ENCODE measurements around the gene MYH9.
"Not testable (repeated sequence)": the region's sequence is repeated elsewhere in the genome, so short reads cannot be mapped to it uniquely, and the experiment has no call there.

Gene MYH9

DNA sequence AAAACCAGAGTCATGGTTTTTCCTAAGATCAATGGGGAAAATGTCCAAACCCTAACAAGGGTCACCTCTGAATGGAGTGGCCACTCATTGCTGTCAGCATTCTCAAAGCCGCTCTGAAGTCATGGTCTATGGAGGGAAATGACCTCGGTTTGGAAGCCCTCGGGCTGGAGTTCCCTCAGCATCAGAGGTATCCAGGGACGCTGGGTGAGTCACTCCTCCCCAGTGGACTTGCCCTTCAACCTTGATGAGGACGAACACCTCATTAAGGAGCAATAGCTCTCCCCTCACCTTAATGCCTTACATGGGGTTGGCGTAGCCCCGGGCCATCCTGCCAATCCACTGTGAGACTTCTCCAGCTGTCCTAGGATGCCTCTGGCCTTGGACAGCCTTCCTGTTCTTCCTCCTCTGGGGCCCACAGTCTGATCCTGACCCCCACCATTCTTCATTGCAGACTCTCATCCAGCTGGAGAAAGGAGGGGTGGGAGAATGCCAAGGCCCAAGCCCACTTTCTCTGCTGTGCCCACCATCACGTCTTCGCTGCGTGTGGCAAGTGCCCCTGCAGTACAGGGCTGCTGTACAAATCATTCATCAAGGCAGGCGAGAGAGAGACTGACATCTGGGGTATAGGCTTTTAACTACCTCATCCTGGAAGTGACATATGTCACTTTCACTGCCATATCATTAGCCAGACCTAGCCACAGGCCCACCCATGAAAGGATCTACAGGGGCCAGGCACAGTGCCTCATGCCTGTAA, 25.4 kb upstream of the MYH9 start:
- no peak for DNase-seq (ENCODE audit: low spot score)

DNA sequence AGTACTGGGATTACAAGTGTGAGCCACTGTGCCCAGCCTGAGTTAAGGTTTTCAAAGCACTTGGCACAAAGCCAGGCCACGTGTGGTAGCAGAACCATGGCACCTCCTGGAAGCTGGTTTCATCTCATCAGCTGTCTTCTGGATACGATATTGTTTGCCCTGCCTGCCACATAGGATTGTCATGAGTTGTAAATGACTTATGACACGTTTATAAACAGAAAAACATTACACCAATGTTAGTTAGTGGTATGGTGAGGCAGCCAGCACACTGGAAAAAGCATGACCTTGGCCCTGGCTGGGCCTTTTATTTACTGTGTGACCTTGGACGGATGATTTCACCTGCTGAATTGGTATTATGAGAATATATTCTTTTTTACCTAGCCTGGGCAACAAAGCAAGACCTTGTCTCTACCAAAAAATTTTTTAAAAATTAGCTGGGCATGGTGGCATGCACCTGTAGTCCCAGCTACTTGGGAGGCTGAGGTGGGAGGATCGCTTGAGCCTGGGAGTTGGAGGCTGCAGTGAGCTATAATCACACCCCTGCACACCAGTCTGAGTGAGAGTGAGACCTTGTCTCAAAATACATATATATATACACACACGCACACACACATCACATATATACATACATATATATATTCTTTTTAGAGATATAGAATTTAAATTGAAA, 24.0 kb upstream of the MYH9 start:
- DNase-seq (ENCODE audit: low spot score): no peak

DNA sequence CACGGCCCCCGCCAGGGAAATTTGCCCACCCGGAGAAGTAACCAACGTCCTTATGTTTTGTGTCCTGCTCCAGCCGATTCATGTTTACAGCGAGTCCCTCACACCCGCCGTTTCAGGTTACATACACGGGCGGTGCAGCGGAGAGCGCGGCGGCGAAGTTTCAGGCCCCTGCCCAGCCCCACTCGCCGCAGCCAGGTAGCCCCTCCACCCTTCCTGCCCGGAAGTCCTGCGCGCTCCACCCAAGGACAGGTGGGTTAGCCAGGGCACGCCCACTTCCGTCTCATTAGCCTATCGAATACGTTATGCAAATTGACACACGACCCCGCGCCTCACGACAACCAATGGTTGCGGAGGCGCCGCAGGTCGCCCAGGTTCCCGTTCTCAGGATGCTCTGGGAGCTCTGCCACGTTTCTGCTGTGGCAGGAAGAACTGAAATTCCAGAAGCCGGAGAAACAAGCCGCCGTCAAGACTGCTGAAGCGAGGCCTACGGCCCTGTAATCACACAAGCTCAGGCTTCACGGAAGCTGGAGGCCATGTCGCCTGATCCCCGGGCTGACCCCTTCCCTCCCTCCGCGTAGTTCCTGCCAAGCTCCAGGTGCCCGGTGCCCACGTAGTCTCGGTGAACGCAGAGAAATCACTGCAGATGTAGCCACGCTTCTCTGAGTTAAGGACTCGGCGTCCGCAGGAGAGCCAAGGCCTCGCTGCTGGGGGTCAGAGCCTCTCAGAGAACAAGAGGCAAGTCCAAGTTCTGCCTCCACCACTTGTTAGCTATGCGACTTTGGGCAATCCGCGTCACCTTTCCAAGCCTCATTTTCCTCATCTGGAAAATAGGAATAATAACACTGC, 22.4 kb upstream of the MYH9 start:
- DNase-seq (ENCODE audit: low spot score): peak; percentile 100

DNA sequence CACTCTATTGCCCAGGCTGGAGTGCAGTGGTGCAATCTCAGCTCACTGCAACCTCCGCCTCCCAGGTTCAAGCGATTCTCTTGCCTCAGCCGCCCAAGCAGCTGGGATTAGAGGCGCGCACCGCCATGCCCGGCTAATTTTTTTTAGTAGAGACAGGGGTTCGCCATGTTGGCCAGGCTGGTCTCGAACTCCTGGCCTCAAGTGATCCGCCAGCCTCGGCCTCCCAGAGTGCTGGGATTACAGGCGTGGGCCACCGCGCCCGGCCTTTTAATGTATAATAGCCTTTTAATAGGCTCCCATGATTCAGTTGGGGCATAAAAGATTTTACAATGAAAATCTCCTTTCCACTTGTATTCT, 21.8 kb upstream of the MYH9 start:
- DNase-seq (ENCODE audit: low spot score): not testable (repeated sequence)

DNA sequence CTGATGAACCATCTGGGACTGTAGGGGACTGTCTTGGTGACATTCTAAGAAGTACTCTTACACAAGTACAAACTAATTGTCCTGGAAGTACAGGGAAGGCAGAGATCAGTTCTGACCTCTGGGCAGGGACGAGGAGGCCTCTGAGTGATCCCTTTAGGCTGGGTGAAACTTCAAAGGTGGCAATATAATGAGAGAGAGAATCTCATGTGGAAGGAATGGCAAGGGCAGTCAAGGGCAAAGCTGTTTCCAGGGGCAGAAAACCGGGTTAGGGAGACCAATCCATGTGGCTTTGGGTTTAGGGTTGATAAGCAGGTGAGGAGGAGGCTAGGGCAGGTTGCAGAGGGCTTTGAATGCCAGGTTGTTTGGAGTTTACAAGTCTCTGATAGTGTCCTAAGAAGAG, 21.3 kb upstream of the MYH9 start:
- peak; percentile 55 for DNase-seq (ENCODE audit: low spot score)

DNA sequence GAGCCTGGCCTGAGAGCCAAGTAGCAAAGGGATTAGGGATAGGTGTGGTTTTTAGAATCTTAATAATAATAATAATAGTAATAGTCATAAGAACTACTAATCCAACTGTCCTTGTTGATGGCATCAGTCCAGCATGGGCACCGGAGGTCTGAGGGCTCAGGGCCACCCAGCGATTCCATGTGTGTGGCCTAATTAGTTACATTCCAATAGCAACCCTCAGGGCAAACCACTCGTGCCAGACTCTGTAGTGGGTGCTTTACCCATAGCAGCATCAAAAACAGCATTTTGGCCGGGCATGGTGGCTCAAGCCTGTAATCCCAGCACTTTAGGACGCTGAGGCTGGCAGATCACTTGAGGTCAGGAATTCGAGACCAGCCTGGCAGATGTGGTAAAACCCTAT, 19.0 kb upstream of the MYH9 start:
- DNase-seq (ENCODE audit: low spot score): no peak

DNA sequence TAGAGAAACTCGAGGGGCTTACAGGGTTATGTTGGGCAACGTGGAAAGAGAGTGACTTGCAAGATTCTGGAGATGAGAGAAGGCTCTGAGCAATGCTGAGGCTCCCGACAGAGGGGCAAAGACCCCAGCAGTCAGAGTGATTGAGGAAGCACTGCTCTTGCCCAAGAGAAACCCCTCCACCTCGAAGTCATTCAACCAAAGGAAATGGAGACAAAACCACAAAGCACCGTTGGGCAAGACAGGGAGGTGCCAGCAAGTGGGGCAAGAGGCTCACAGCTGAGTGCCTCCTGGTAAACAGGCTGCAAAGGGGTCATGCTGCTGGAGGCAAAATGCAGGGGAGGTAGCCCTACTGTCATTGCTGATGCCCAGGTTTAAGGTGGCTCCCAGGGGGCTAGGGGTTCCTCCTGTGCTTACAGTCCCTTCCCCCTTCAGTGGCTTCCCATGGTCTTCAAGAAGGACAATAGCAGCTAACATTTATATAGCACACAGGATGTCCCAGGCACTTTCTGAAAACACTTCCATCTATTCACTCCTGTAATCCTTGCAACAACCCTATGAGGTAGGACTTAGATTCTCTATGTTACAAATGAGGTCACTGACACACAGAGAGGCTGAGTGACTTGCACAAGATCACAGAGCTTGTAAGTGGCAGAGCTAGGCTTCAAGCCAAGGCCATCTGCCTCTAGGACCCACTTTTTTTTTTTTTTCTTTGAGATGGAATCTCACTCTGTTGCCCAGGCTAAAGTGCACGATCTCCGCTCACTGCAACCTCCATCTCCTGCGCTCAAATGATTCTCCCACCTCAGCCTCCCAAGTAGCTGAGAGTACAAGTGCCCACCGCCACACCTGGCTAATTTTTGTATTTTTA, 18.1 kb upstream of the MYH9 start:
- no peak for DNase-seq (ENCODE audit: low spot score)

DNA sequence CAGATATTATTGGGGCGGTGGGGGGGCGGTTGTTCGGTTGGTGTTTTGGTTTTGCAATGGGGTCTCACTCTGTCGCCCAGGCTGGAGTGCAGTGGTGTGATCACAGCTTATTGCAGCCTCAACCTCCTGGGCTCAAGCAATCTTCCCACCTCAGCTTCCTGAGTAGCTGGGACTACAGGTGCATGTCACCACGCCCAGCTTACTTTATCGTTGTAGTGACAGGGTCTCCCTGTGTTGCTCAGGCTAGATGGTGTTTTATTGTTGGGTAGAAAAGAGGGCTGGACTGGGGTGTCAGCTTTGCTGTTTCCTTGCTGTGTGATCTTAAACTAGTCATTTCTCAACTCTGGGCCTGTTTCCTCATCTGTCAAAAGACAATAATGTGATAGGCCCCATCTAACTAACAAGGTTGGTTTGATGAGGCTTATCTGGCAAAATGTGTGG, 17.5 kb upstream of the MYH9 start:
- no peak for DNase-seq (ENCODE audit: low spot score)

DNA sequence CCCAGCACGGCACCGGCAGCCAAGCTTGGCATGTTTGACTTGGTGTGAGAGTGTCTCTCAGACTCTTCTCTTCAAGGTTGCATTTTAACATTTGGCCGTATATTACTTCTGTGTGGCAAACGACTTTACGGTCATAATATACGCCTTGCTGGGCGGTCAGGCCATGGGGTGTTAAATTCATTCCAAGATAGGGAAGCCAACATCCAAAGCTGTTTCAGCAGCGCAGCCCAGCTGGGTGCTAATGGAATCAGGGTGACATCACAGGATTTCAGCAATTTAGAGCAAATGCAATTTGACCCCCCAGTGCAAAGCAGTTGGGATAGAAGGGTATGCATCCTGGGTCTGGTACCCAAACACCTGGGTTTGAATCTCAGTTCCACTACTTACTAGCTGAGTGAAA, 16.7 kb upstream of the MYH9 start:
- no peak for DNase-seq (ENCODE audit: low spot score)

DNA sequence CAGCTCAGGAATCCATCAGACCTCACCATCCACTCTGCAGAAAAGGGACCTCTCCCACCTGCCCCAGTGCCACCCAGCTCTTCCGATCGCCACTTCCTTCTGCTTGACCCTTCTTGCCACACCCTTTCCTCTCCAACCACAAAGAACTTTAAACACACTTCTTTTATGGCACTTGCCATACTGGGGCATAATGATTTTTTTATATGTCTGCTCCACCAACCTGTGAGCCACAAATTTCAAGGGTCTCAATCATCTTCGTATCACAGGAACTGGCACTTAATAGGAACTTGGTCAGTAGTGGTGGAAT, 11.7 kb upstream of the MYH9 start:
- DNase-seq (ENCODE audit: low spot score): peak; percentile 72

DNA sequence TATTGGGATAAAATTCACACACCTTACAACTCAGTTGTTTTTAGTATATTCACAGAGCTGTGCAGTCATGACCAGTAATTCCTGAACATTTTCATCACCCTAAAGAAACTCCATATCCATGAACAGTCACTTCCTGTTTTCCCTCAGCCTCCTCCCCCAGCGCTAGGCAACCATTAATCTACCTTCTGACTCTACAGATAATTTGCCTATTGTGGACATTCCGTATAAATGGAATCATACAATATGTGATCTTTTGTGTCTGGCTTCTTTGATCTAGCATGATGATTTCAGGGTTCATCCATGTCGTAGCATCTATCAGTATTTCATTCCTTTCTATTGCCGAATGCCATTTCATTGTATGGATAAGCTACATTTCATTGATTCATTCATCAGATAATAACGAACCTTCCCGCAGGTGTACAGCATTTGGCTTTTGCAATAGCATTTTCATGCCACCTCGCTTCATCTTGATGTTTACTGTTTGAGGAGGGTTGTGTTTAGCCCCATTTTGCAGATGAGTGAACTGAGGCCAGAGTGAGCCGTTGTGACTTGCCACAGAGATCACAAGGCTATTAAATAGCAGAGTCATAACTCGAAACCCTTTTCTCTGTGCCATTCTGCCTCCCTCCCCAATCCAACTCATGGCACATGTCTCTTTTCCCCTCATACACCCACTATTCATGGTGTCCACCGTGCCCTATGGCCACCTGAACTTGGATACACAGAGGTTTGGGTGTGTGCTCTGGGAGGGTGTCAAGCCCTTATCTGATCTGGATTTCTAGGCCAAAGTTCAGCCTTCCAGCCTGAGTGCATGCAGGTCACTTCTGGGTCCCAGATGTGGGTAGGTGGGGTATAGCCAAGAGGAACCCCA, 11.1 kb upstream of the MYH9 start:
- peak; percentile 59 for DNase-seq (ENCODE audit: low spot score)

DNA sequence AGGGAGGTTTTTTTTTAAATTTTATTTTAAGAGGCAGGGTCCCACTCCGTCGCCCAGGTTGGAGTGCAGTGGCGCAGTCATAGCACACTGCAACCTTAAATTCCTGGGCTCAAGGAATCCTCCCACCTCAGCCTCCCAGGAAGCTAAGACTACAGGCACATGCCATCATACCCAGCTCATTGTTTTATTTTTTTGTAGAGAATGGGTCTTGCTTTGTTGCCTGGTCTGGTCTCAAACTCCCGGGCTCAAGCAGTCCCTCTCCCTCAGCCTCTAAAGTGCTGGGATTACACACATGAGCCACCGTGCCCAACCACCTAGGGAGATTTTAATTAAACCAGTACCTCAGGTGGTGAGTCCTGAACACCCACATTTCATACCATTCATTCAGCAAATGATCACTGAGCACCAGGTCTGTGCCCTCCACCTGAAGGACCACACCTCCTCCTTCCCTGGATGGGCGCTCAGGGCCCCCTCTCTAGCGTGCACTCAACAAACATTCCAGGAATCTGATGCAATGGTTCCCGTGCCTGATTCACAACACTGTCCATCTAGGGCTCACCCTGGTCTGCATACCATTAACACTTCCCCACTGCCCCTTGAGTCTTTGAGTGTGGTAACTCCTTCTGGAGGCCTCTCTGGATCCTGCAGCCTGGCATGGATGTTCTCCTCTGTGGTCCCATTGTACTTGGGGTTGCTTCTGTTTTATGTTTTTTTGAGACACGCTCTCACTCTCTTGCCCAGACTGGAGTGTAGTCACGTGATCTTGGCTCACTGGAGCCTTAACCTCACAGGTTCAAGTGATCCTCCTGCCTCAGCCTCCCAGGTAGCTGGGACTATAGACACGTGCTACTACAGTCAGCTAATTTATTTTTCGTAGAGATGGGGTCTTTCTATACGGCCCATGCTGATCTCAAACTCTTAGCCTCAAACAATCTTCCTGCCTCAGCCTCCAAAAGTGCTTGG, 9.6 kb upstream of the MYH9 start:
- DNase-seq (ENCODE audit: low spot score): no peak

DNA sequence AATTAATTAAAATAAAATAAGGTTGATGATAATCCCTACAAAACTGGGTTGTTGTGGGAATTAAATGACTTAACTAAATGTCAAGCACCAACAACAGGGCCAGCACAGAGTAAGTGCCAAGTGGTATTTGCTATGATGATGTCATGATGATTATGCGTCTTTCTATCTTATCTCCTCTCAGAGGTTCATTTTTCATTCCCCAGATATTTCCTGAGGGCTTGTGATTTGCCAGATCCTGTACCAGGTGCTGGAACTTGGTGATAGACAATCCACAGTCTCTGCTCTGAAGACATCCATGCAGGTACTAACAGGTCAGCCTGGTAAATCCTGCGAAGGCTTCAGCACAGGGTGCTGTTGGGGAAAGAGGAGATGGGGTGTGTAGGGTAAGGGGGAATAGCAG, 8.1 kb upstream of the MYH9 start:
- no peak for DNase-seq (ENCODE audit: low spot score)

DNA sequence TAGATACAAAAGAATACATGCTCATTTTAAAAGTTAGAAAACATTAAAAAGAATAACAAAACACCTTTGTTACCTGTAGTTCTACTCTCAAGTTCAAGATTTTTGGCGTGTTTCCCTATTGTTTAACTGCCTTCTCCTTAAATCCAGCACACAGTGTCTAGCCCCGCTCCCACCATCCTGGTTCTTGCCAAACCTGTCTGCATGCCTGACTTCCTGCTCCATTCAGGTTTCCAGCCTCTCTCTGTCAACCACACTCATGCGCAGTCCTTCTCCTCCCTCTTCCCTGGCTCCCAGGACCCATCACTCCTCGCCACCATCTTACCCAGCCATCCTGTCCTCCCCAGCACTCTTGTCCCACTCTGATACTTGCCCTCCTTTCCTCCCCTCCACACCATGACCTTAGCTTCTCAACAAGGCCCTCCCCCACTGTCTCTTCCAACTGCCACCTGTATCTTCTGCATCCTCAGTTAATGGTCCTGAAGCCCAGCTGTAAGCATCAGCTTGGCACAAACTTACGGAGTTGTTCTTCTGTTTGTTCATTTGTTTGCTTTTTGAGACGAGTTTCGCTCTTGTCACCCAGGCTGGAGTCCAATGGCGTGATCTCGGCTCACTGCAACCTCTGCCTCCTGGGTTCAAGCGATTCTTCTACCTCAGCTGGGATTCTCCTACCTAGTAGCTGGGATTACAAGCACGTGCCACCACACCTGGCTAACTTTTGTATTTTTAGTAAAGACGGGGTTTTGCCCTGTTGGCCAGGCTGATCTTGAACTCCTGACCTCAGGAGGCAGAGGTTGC, 7.5 kb upstream of the MYH9 start:
- no peak for DNase-seq (ENCODE audit: low spot score)

DNA sequence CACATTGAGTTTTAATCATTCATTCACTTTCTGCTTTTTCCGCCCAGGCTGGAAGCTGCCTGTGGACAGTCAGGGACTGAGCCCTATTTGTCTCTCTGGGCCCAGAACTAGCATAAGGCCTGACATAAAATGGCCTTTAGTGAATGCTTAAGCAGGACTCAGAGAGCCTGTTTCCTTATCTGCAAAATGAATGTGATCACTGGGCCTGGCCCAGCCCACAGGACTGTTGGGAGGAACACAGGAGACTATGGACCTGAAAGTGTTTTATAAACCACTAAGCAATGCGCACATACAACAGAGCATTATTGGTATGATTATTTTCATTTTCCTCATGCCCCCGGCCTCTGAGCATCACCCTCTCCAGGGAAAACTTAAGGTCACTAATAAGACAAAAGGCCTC, 3.9 kb upstream of the MYH9 start:
- no peak for DNase-seq (ENCODE audit: low spot score)

DNA sequence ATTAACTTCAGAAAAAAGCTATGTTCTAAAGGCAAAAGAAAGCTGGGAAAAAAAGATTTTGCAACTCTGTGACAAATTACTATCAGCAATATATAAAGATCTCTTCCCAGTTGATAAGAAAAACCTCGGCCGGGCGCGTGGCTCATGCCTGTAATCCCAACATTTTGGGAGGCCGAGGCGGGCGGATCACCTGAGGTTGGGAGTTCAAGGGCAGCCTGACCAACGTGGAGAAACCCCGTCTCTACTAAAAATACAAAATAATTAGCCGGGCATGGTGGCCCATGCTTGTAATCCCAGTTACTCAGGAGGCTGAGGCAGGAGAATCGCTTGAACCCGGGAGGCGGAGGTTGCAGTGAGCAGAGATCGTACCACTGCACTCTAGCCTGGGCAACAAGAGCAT, 1.4 kb upstream of the MYH9 start:
- DNase-seq (ENCODE audit: low spot score): not testable (repeated sequence)

DNA sequence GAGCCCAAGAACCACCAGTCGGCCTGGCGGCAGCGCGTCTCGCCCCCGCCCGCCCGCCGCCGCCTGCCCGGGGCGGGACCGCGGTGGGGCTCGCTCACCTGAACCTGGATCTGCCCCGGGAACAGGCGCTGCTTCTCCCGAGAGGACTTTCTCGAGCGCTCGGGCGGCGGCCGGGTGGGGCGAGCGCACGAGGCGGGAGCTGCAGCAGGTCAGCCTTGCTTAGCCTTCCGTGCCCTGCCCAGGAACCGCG, 133 bp downstream of the MYH9 start:
- DNase-seq (ENCODE audit: low spot score): no peak

DNA sequence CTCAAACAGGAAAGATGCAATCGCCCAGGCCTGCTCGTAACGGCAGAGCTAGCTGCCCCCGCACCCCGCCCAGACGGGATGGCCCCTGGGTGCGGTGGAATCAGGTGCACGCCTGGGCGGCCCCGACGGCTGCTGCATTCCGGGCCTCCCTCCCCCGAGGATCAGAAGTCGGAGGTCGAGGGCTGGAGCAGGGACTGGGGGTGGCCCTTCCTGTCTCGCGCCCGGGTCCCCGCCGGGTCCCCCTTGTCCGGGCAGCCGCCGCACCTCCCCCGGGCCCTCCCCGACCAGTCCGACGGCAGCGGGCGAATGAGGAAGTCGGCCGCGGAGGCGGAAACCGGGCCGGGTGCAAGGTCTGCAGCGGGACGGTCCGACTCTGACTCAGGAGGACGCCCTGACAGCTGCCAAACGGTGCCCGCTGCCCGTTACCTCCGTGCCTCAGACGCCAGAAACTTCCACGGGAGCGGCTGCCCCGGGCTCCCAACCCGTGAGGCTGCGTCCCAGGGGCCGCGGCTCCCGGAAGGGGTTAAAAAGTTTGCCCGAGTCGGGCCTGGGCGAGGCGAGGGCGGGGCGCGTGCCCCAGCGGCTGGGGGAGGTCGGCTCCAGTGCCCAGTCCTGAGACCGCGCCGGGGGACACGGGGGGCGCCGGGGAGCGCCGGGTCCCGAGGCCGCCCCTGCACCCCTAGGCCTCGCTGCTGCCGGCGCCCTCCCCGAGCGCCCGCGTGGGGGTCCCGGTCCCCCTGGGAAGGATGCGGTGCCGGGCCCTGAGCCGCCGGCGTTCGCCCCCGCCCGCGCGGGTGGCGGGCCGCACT, 663 bp downstream of the MYH9 start:
- peak; percentile 41 for DNase-seq (ENCODE audit: low spot score)

Measured in SW480 (cell line).